ENCODE results near the gene FAM43A.
A peak's percentile ranks its signal among the peaks of the same experiment; 100 is the strongest.

Gene FAM43A

DNA sequence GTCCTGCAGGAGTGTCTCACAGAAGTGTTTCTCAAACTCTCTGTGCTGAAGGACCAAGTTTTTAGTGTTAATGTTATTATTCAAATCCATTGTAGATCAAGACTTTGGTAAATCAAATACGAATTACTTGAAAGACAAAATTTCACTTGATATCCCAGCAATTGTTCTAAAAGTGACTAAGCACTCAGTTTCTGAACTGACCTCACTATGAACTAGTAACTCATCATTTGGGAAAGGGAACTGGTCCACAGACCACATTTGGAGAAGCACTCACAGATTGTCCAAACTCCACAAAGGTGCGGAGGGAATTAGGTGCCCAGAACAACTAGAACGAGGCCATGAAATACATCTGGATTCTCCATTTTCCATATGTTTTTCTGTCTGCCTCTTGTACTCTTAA, 25.6 kb downstream of the FAM43A start:
- DNase-seq (ENCODE audit: low read depth in 2 of 2): no peak

DNA sequence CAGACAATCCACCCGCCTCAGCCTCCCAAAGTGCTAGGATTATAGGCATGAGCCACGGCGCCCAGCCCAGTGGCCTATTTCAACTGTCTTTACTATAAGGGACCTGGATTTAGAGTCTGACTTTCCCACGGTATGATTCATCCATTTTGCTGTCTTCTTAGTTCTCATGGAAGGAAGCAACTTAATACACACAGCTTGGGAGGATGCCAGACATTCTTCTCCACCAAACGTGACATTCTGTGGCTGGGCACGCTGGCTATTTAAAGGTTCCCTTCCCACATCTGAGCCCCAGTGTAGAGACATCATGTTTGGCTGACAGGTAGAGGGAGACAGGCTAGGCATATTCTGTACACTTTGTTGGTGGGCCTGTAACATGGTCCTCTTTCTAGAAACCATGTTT, 26.2 kb downstream of the FAM43A start:
- no peak for DNase-seq (ENCODE audit: low read depth in 2 of 2)

DNA sequence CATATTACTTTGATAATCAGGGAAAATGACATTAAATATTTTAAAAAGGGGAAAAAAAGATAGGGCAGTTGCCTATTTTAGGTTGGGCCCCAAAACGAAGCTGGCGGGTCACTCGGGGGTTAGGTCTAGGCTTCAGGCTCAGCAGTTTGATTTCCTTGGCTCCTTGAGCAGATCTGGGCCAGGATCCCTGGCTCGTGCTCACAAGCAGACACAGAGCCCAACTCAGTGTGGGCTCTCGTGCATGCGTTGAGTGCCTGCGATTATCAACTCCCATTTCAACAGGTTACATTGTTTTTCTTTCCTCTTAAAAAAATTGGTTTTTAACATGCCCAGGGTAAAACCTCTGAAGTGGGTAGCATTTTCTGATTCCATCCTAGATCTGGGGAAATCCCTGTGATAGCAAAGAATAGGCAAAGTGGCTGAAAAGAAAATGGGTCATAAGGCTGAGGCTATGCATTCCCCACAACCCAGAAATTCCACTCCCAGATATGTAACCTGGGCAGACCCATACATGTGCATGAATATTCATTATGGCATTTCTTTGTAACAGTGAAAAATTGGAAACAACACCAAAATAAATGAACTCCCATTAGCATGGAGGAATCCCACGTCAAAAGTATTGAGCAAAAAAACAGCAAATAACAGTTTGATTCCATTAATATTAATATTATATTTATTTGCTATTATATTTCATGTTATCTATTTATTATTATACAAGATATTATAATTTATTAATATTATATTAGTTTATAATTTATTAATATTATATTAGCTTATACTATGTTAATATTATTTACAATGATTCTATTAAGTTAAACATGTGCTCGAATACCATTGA, 27.8 kb downstream of the FAM43A start:
- DNase-seq (ENCODE audit: low read depth in 2 of 2): no peak

DNA sequence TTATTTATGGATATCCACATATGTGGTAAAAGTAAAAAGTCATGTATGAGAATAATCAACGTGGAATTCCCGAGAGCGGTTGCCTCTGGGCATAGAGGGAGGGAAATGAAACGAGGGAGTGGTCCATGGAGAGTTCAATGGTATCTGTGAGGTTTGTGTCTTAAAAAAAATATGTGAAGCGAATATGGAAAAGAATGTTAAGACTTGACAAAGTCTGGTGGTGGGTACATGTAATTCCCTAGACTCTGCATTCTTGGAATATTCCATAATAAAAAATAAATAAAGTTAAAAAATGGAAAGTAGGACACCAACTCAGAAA, 28.4 kb downstream of the FAM43A start:
- DNase-seq (ENCODE audit: low read depth in 2 of 2): no peak

DNA sequence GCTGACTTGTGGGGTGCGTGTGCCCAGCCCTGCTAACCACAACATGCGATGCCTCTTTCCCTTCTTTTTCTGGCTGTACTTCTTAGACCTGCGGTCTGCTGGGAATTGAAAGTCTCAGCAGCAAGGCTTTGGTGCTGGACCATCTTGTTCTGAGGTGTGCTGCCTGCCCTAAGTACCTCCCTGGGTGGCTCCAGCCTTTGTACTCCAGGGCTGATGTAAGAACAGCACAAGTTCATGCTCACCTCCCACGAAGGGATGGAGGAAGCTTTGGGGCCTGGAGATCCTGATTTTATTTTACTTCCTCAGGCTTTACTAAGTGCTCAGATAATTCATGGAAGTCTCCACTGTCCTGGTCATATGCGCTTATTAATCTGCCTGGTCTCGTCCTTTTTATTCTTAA, 28.9 kb downstream of the FAM43A start:
- no peak for DNase-seq (ENCODE audit: low read depth in 2 of 2)

DNA sequence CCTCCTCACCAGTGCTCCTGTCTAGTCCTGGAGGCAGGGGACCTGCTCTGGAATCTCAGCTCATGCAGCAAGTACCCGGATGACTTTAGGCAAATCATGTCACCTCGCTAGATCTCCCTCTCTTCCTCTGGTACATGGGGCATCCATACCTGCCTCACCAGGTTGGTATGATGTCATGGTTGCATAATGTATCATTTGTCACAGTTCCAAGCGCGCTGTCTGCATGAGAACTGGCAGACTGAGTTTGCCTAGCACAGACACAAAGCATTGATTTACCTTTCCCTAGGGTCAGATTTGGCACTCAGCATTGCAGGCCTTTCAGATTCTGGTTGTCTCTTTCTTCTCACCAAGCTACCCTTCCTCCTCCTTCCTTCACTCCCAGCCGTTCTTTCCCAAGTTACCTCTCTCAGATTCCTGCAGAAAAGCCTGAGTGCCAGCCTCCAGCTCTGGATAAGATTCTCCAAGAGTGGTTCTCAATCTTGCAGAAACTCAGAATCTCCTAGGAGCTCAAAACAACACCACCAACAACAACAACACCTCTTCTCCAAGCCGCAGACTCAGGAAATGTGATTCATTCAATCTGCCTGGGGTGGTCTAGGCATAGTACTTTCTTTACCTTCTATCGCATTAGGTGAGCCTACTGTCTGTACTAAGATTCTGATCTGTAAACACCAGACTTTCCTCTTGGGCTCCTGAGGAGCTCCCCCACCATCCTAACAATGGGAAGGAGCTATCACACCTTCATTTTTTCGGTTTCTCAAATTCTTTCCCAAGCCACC, 29.5 kb downstream of the FAM43A start:
- peak in 1 of 2 donors; percentile 11 for DNase-seq (ENCODE audit: low read depth in 2 of 2)

DNA sequence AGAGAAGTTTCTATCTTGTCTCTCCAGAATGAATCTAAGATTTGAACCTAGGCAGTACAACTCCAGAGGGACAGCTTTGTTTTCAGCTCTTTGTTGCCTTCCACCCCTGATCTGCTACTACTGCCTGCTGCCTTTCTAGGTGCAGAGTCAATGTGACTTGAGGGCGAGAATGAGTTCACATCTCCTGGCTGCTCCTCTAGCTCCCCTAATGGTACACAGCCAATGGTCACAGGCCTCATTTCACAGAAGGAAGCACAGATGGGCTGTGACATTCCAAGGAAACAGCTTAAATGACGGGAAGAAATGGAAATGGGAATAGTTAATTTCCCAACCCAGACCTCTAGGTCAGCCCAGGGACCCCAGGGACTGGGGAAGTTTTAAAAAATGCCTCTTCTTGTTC, 32.4 kb downstream of the FAM43A start:
- DNase-seq (ENCODE audit: low read depth in 2 of 2): no peak

DNA sequence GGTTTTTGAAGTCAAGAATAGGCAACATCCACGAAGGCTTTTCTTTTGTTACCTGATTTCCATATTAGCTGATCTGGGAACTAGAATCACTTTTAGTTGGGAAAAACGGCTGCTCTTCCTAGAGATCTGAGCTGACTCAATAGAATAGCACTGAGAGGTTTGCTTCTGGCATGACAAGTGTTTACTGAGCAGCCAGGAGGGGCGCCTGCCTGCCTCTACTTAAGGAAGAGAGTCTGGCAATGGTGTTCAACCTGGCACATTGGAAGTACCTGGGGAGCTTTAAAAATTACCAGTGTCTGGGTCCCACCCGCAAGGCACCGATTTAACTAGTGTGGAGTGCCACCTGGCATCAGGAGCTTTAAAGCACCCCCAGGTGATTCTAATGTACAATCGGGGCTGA, 34.4 kb downstream of the FAM43A start:
- DNase-seq (ENCODE audit: low read depth in 2 of 2): no peak

DNA sequence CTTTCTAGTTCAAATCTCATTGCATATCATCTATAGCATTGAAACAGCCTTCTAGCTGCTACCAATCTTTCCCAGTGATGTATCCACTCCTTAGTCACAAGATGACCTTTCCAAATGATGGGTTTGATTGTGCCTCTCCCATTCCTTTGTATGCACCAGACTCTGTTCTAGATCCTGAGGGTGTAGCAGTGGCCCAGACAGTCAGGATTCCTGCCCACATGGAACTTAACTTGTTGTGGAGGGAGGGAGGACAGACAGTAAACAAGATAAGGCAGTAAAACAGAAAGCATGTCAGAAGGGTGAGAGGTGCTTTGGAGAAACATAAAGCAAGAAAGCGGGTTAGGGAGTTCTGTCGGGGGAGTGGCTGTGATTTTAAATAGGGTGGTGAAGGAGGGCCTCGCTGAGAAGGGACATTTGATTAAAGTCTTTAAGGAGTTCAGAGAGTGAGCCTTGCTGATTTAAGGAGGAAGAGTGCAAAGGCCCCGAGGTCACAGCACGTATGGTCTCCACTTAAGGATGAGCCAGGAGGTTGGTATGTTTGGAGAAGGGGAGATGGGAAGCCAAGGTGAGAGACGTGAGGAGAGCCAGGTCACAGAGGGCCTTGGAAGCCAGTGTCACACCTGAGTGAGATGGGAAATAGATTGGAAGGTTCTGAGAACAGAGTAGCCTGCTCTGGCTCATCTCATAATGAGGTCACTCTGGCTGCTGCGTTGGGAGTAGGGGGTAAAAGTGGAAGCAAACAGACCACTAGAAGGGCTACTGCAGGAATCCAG, 38.3 kb downstream of the FAM43A start:
- DNase-seq (ENCODE audit: low read depth in 2 of 2): no peak

DNA sequence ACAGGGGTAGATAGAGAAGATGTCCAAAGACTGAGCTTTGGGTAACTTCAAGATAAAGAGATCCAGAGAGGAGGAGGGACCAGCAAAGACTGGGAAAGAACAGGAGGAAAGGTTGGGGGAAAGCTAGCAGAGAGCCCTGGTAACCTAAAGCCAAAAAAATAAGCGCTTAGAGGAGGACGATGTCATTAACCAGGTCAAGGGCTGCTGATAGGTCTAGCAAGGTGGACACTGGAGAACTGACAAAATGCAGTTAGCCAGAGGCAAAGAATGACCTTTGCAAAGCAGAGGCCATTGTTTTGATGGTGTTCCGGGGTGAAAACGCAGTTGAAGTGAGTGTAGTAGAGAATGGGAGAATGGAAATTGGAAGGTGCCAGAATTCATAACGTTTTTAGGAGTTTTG, 39.7 kb downstream of the FAM43A start:
- no peak for DNase-seq (ENCODE audit: low read depth in 2 of 2)

DNA sequence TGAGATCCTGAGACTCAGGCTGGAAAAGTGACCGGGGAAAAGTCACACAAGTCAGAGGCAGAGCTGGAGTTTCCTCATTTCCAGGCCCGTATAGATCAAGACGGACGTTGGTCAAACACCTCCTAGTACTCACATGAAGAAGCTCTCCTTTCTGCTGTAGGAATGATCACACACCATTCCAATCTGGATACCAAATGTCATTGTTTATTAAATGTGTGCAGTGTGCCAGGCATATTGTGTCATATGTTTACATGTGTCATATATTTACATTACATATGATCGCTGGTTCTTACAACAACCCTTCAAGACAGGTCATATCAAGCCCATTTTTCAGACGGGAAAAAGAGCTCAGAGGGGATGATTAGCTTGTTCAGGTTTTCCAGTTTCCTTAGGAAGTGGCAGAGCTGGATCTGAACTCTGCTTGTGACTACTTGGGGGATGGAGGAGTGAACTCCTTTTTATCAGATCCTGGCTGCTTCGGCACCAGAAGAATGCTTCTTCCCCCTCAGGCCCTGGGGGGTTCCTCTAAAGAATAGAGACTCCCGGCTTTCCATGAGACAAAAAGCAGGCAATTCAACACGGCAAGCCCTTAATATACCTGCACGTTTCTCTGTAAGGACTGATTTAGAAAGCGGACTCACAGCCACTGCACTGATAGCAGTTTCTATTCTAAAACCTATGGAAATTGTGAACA, 41.9 kb downstream of the FAM43A start:
- DNase-seq (ENCODE audit: low read depth in 2 of 2): no peak

DNA sequence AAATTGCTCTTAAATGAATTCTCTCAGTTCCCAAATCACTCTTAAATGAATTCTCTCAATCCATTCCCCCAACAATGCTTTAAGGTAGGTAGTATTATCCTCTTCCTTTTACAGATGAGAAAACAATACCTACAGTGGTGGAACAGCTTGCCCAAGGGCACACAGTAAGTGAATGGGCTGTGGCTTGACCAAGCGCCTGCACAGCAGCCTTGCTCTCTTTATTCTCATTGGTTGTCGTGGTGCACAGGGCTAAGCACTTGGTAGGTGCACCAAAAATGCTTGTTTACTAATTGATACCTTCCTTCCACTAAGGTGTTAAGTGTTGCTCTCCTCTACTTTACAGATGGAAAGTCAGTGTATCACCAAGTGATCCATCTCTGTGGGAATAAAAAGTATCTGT, 43.3 kb downstream of the FAM43A start:
- no peak for DNase-seq (ENCODE audit: low read depth in 2 of 2)

DNA sequence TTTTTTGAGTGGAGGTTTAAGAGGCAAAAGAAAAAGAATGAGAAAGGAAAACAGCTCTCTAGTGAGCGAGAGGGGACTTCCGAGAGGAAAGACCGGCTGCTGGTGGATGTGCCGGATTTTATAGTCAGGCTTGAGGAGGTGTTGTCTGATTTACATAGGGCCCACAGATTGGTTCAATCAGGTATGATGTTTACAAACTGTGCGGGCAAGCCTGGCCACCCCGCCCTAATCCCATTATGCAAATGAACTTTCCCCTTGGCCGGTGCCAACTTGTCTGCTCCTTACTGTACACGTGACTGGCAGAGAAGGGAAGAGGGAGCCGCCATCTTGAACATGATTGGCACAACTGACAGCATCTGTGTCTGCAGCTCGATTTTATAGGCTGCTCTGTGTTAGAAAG, 44.7 kb downstream of the FAM43A start:
- no peak for DNase-seq (ENCODE audit: low read depth in 2 of 2)

DNA sequence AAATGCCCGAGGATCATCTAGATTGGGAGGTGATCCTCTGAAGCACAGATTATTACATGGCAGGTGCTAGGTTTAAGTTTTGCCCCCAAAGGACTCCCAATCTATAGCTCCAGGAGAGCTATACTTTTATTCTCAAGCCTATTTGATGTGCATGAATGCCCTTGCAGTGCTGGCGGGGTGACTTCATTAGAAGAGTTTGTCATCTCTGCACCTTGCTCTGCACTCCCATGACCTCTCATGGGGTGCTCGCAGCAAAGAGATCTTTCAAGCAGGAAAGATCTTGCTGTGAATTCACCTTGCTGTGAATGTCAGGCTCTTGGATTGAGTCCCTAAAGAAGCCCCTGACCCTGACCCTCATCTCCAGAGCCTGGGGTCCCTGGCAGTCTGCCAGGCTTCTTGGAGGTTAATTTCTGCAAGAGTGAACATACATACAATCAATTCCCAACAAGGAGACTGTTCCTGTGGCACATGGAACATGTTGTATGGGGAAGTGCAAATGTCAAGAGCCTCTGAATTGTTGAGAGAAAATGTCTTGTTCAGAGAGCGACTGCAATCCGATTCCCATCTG, 45.9 kb downstream of the FAM43A start:
- no peak for DNase-seq (ENCODE audit: low read depth in 2 of 2)

DNA sequence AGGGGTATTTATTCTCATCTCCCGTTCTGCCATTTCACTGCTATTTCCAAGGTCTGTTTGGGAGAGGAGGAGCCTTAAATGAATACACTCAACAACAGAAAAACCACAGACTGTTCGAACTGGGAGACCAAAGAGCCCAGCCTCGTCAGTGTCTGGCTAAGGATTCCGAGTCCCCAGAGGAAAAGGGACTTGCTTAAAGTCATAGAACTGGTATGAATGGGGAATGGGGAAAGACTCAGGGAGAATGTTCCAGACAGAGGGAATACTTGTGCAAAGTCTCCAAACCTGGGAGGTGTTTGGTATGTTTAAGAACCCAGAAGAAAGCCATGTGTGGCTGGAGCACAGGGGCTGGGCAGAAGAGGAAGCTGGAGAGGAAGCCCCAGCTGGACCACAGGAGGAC, 46.9 kb downstream of the FAM43A start:
- no peak for DNase-seq (ENCODE audit: low read depth in 2 of 2)

DNA sequence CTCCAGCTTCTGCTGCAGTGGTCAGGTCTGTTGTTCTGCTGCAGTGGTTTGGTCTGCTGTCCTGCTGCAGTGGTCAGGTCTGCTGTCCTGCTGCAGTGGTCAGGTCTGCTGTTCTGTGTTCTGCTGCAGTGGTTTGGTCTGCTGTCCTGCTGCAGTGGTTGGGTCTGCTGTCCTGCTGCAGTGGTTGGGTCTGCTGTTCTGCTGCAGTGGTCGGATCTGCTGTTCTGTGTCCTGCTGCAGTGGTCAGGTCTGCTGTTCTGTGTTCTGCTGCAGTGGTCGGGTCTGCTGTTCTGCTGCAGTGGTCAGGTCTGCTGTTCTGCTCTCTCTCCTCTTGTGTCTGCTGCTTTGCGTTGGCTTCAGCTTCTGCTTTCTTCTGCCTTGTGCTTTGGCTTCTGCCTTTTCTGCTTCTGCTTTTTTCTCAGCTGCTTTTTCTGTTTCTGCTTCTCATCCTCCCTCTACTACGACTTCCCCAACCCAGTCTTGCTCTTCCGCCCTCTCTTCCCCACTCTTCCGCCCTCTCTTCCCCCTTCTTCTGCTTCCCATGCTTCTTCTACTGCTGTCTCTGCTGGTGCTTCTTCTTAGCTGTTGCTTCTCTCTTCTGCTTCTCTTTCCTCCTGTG, 50.7 kb downstream of the FAM43A start:
- DNase-seq (ENCODE audit: low read depth in 2 of 2): no peak

DNA sequence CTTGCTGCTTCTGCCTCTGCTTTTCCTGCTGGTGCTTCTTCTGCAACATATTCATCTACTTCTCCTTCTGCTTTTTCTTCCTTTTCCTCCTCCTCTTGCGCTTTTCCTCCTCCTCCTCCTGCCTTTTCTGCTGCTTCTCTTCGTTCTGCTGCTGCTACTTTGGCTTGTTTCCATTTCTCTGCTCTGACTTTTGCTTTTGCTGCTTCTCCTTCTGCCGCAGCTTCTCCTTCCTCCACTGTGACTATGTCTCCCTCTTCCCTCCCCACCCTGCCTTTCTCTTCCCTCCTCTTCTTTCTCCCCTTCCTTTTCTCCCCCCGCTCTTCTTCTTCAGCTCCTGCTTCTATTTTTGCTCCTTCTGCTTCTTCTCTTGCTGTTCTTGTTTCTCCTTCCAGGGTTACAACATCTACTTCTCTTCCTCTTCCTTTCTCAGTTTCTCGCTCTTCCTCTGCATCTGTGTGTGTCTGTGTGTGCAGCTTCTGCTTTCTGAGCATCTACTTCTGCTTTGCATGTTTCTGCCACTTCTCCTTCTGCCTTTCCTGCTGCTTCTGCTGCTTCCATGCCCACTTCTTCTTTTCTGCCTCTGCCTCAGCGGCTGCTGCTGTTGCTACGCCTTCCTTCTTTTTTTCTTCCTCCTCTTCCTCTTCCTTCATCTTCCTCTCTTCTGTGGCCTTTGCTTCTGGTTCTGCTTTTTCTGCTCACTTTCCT, 51.4 kb downstream of the FAM43A start:
- DNase-seq (ENCODE audit: low read depth in 2 of 2): no peak
